Hepatocyte (in vitro differentiated cells): ENCODE data around the gene POLR1E.

Source experiments
- EZH2phosphoT487 ChIP-seq: fragments of 200-600 bp; sonication (generic); IDR thresholded peaks from one replicate; pipeline ENCODE4 v1.6.1; 2018; ENCODE audit warnings: antibody characterized with exemption, mild to moderate bottlenecking, low read depth, moderate library complexity; ENCODE audit not compliant: unreplicated experiment, severe bottlenecking
- TF ChIP-seq, protein P1 (sequence below): fragments of 200-600 bp; sonication (generic); IDR thresholded peaks from 2 replicates; pipeline ENCODE4 v1.5.1; 2016; ENCODE audit warnings: antibody characterized with exemption, mild to moderate bottlenecking; ENCODE audit not compliant: poor library complexity

DNA sequence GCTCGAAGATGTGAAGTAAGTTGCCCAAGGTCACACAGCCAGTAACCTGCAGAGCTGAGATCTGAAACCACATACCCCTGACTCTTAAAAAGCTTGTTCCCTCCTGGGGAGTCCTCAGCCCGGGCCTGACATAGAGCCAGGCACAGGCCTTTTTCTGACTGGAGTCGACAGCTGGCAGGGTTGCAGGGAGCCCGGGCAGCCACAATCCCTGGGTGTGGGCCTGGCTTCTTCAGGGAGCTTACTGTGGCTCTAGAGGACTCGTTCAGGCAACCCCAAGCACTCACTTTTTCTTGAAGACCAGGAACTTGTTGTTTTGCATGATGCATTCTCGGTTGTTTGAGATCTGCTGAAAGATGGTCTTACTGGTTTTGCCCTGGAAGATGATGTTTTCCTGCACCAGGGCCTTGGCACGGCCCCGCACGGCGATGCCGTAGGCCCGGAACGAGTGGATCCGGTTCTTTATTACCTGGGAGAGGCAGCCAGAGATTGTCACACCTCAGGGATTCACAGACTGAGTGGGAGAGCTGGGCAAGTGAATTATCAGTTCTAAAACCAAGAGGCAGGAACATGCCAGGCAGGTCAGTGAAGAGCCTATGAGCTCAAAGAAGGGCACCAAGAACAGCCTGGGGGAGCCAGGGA lies 30.0 kb downstream of the POLR1E start:
- TF ChIP-seq, protein P1, sequence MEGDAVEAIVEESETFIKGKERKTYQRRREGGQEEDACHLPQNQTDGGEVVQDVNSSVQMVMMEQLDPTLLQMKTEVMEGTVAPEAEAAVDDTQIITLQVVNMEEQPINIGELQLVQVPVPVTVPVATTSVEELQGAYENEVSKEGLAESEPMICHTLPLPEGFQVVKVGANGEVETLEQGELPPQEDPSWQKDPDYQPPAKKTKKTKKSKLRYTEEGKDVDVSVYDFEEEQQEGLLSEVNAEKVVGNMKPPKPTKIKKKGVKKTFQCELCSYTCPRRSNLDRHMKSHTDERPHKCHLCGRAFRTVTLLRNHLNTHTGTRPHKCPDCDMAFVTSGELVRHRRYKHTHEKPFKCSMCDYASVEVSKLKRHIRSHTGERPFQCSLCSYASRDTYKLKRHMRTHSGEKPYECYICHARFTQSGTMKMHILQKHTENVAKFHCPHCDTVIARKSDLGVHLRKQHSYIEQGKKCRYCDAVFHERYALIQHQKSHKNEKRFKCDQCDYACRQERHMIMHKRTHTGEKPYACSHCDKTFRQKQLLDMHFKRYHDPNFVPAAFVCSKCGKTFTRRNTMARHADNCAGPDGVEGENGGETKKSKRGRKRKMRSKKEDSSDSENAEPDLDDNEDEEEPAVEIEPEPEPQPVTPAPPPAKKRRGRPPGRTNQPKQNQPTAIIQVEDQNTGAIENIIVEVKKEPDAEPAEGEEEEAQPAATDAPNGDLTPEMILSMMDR: no peak
- TF ChIP-seq EZH2phosphoT487: no peak
